ENCODE data around the gene ANAPC10.
"Not testable (repeated sequence)": the region's sequence is repeated elsewhere in the genome, so short reads cannot be mapped to it uniquely, and the experiment has no call there.

The ANAPC10 gene

GRCh38 chr4:145048817-145049216 lies 49.2 kb downstream of the ANAPC10 start:
- H3K27ac Mint-ChIP-seq = peak overlapping the region in 1 of 2 donors; percentile 72
- peak; percentile 73 for ATAC-seq
- no peaks in the 10 kb centered on the region for H3K27me3 Mint-ChIP-seq
- no peak overlapping the region for H3K4me3 Mint-ChIP-seq
- H3K4me1 Mint-ChIP-seq = peaks cover 16% of the 10 kb centered on the region
- no peak for DNase-seq
- no peaks in the 10 kb centered on the region for H3K9me3 Mint-ChIP-seq

- no peak overlapping the region for H3K27ac Mint-ChIP-seq
- H3K9me3 Mint-ChIP-seq = no peaks in the 10 kb centered on the region
- H3K4me1 Mint-ChIP-seq = peaks cover 16% of the 10 kb centered on the region
- H3K4me3 Mint-ChIP-seq = no peak overlapping the region
- DNase-seq = no peak
- ATAC-seq = no peak
- H3K27me3 Mint-ChIP-seq = no peaks in the 10 kb centered on the region
These were observed 50.8 kb downstream of the ANAPC10 start for GRCh38 chr4:145047151-145047550.

- Mint-ChIP-seq H3K9me3 (no peaks in the 10 kb centered on the region), H3K4me1 (peaks cover 16% of the 10 kb centered on the region), H3K27me3 (no peaks in the 10 kb centered on the region), H3K4me3 (no peak overlapping the region), H3K27ac (no peak overlapping the region)
- ATAC-seq (no peak), DNase-seq (no peak)
These were observed 52.8 kb downstream of the ANAPC10 start for GRCh38 chr4:145045180-145045579.

GRCh38 chr4:145044341-145044740 lies 53.7 kb downstream of the ANAPC10 start:
- H3K4me3 Mint-ChIP-seq = no peak overlapping the region
- no peaks in the 10 kb centered on the region for H3K9me3 Mint-ChIP-seq
- H3K27me3 Mint-ChIP-seq = no peaks in the 10 kb centered on the region
- H3K27ac Mint-ChIP-seq = no peak overlapping the region
- H3K4me1 Mint-ChIP-seq = peaks cover 10% of the 10 kb centered on the region
- no peak for ATAC-seq
- no peak for DNase-seq

GRCh38 chr4:145043306-145043705 lies 54.7 kb downstream of the ANAPC10 start:
- Mint-ChIP-seq H3K27ac (no peak overlapping the region), H3K4me1 (peaks cover 6% of the 10 kb centered on the region), H3K4me3 (no peak overlapping the region), H3K9me3 (no peaks in the 10 kb centered on the region), H3K27me3 (no peaks in the 10 kb centered on the region)
- ATAC-seq = no peak
- DNase-seq = no peak

GRCh38 chr4:145042601-145043285 lies 55.3 kb downstream of the ANAPC10 start:
- H3K4me1 Mint-ChIP-seq = peaks cover 6% of the 10 kb centered on the region
- DNase-seq (no peak), ATAC-seq (no peak)
- H3K27ac Mint-ChIP-seq = no peak overlapping the region
- H3K27me3 Mint-ChIP-seq = no peaks in the 10 kb centered on the region
- no peak overlapping the region for H3K4me3 Mint-ChIP-seq
- H3K9me3 Mint-ChIP-seq = no peaks in the 10 kb centered on the region

- Mint-ChIP-seq H3K27ac (no peak overlapping the region), H3K27me3 (no peaks in the 10 kb centered on the region), H3K4me3 (no peak overlapping the region), H3K9me3 (no peaks in the 10 kb centered on the region), H3K4me1 (no peaks in the 10 kb centered on the region)
- DNase-seq (no peak), ATAC-seq (no peak)
These were observed 56.6 kb downstream of the ANAPC10 start for GRCh38 chr4:145041378-145041777.

- no peaks in the 10 kb centered on the region for H3K4me1 Mint-ChIP-seq
- H3K4me3 Mint-ChIP-seq = no peak overlapping the region
- peak overlapping the region; percentile 27 to 52 for H3K27ac Mint-ChIP-seq
- no peak for ATAC-seq
- no peak for DNase-seq
- H3K27me3 Mint-ChIP-seq = no peaks in the 10 kb centered on the region
- H3K9me3 Mint-ChIP-seq = peaks cover 0 to 7% of the 10 kb centered on the region in 2 donors
These were observed 62.4 kb downstream of the ANAPC10 start for GRCh38 chr4:145035494-145036136.

- Mint-ChIP-seq H3K9me3 (peaks cover 2 to 7% of the 10 kb centered on the region in 2 donors), H3K27ac (peak overlapping the region in 1 of 2 donors; percentile 27), H3K4me3 (no peak overlapping the region), H3K27me3 (no peaks in the 10 kb centered on the region), H3K4me1 (no peaks in the 10 kb centered on the region)
- ATAC-seq (no peak), DNase-seq (no peak)
These were observed 63.2 kb downstream of the ANAPC10 start for GRCh38 chr4:145034727-145035211.

- Mint-ChIP-seq H3K27ac (peak overlapping the region; percentile 81 to 92), H3K4me1 (peaks cover 39% of the 10 kb centered on the region), H3K27me3 (no peaks in the 10 kb centered on the region), H3K9me3 (peaks cover 22 to 35% of the 10 kb centered on the region in 2 donors), H3K4me3 (peak overlapping the region; percentile 73 to 81)
- peak; percentile 10 to 27 for DNase-seq
- peak; percentile 78 for ATAC-seq
These were observed 78.7 kb downstream of the ANAPC10 start for GRCh38 chr4:145019346-145019745.

- H3K4me1 Mint-ChIP-seq = peaks cover 37% of the 10 kb centered on the region
- no peak for DNase-seq
- H3K4me3 Mint-ChIP-seq = no peak overlapping the region
- peak overlapping the region in 1 of 2 donors; percentile 37 for H3K27ac Mint-ChIP-seq
- no peak for ATAC-seq
- H3K27me3 Mint-ChIP-seq = no peaks in the 10 kb centered on the region
- peaks cover 10 to 12% of the 10 kb centered on the region in 2 donors for H3K9me3 Mint-ChIP-seq
These were observed 83.6 kb downstream of the ANAPC10 start for GRCh38 chr4:145014365-145014764.

GRCh38 chr4:145012841-145013240 lies 85.2 kb downstream of the ANAPC10 start:
- Mint-ChIP-seq H3K4me1 (peaks cover 24% of the 10 kb centered on the region), H3K27ac (peak overlapping the region in 1 of 2 donors; percentile 69), H3K9me3 (peaks cover 10 to 15% of the 10 kb centered on the region in 2 donors), H3K4me3 (no peak overlapping the region), H3K27me3 (no peaks in the 10 kb centered on the region)
- ATAC-seq = no peak
- DNase-seq = no peak

GRCh38 chr4:145011636-145012035 lies 86.4 kb downstream of the ANAPC10 start:
- Mint-ChIP-seq H3K9me3 (peaks cover 14 to 26% of the 10 kb centered on the region in 2 donors), H3K27me3 (no peaks in the 10 kb centered on the region), H3K4me1 (peaks cover 24% of the 10 kb centered on the region), H3K27ac (no peak overlapping the region), H3K4me3 (no peak overlapping the region)
- DNase-seq (no peak), ATAC-seq (no peak)

GRCh38 chr4:145010315-145010714 lies 87.7 kb downstream of the ANAPC10 start:
- ATAC-seq, H3K27ac Mint-ChIP-seq, H3K27me3 Mint-ChIP-seq, H3K4me3 Mint-ChIP-seq, DNase-seq: not testable (repeated sequence)
- Mint-ChIP-seq H3K4me1 (peaks cover 24% of the 10 kb centered on the region), H3K9me3 (peaks cover 15 to 33% of the 10 kb centered on the region in 2 donors)

GRCh38 chr4:145003675-145004074 lies 94.3 kb downstream of the ANAPC10 start:
- Mint-ChIP-seq H3K4me1 (no peaks in the 10 kb centered on the region), H3K4me3 (no peak overlapping the region), H3K27me3 (no peaks in the 10 kb centered on the region), H3K27ac (no peak overlapping the region), H3K9me3 (peaks cover 20 to 51% of the 10 kb centered on the region in 2 donors)
- ATAC-seq = no peak
- DNase-seq = no peak

- no peaks in the 10 kb centered on the region for H3K27me3 Mint-ChIP-seq
- H3K4me1 Mint-ChIP-seq = no peaks in the 10 kb centered on the region
- no peak for DNase-seq
- ATAC-seq = no peak
- no peak overlapping the region for H3K4me3 Mint-ChIP-seq
- no peak overlapping the region for H3K27ac Mint-ChIP-seq
- H3K9me3 Mint-ChIP-seq = peaks cover 29 to 44% of the 10 kb centered on the region in 2 donors
These were observed 96.4 kb downstream of the ANAPC10 start for GRCh38 chr4:145001635-145002034.

Data from stimulated activated naive CD8-positive, alpha-beta T cell treated with anti-CD3 and anti-CD28 coated beads, Interleukin-15, amount 100 ng/mL, for 72 hours (primary cell).